Epithelial cell of proximal tubule (primary cell): Measurements from ENCODE around the gene MYT1. TPM values are rescaled to one million over a fixed set of nuclear protein-coding genes. Genes with fewer than 3 reads are reported as not detected.
"Not testable (repeated sequence)": the region's sequence is repeated elsewhere in the genome, so short reads cannot be mapped to it uniquely, and the experiment has no call there.

Experiments
- DNase-seq: peaks from one replicate; pipeline ENCODE4 v3.0.0-alpha.2; 2011; ENCODE audit warnings: low read depth
- H3K4me3 ChIP-seq: 2 replicates; pipeline ENCODE4 v1.5.1; 2011; ENCODE audit warnings: low read depth, mild to moderate bottlenecking, low read length
- CTCF ChIP-seq: conservative IDR thresholded peaks from 2 replicates; pipeline ENCODE4 v1.5.1; 2012; ENCODE audit warnings: low read depth, mild to moderate bottlenecking, low read length
- total RNA-seq: library from RNA; depleted of rRNA; stranded (reverse); fragments of >200 nt; gene quantifications from 2 replicates; pipeline ENCODE4 v1.2.3, GENCODE V29; 2015

The MYT1 gene
- total RNA-seq, 1 donor from 2014 or later = not detected

- DNase-seq = no peak
- TF ChIP-seq CTCF = no peak
- H3K4me3 ChIP-seq = no peak overlapping the region
Measured at GRCh38 chr20:64121586-64121985, 42.7 kb upstream of the MYT1 start.

GRCh38 chr20:64122927-64123326 is 41.3 kb upstream of the MYT1 start:
- DNase-seq, H3K4me3 ChIP-seq: not testable (repeated sequence)

- not testable (repeated sequence) for DNase-seq, H3K4me3 ChIP-seq
Measured at GRCh38 chr20:64123517-64123916, 40.7 kb upstream of the MYT1 start.

- no peak overlapping the region for H3K4me3 ChIP-seq
- no peak for DNase-seq
- TF ChIP-seq CTCF = no peak
Measured at GRCh38 chr20:64129146-64129782, 35.0 kb upstream of the MYT1 start.

- no peak overlapping the region for H3K4me3 ChIP-seq
- TF ChIP-seq CTCF = no peak
- DNase-seq = no peak
Measured at GRCh38 chr20:64130271-64130670, 34.0 kb upstream of the MYT1 start.

- no peak for DNase-seq
- TF ChIP-seq CTCF = no peak
- no peak overlapping the region for H3K4me3 ChIP-seq
Measured at GRCh38 chr20:64130876-64131275, 33.4 kb upstream of the MYT1 start.

GRCh38 chr20:64131406-64131805 is 32.8 kb upstream of the MYT1 start:
- no peak overlapping the region for H3K4me3 ChIP-seq
- TF ChIP-seq CTCF = peak; percentile 48
- DNase-seq = no peak

- peak; percentile 50 for TF ChIP-seq CTCF
- no peak for DNase-seq
Measured at GRCh38 chr20:64133951-64134407, 30.3 kb upstream of the MYT1 start.

GRCh38 chr20:64134744-64135143 is 29.5 kb upstream of the MYT1 start:
- H3K4me3 ChIP-seq, DNase-seq: not testable (repeated sequence)

More at GRCh38 chr20:64133951-64134407, 30.3 kb upstream of the MYT1 start:
- no peak overlapping the region for H3K4me3 ChIP-seq
